Stimulated activated CD8-positive, alpha-beta memory T cell treated with anti-CD3 and anti-CD28 coated beads, Interleukin-7, amount 100 ng/mL, for 24 hours (primary cell): Measurements from ENCODE around the gene VWDE.
"Not testable (repeated sequence)": the region's sequence is repeated elsewhere in the genome, so short reads cannot be mapped to it uniquely, and the experiment has no call there.

Source experiments
- DNase-seq: peaks from one replicate; pipeline ENCODE4 v3.0.0-alpha.2; 2020; ENCODE audit warnings: low read depth

The VWDE gene

GRCh38 chr7:12401538-12402364, 1.9 kb downstream of the VWDE start:
- no peak for DNase-seq

- DNase-seq, result no peak
These were observed 5.5 kb downstream of the VWDE start for GRCh38 chr7:12398186-12398585.

GRCh38 chr7:12397671-12398070, 6.0 kb downstream of the VWDE start:
- DNase-seq, result no peak

GRCh38 chr7:12396670-12397069, 7.0 kb downstream of the VWDE start:
- not testable (repeated sequence) for DNase-seq

GRCh38 chr7:12391922-12392615, 11.6 kb downstream of the VWDE start:
- no peak for DNase-seq

GRCh38 chr7:12389089-12389700, 14.5 kb downstream of the VWDE start:
- no peak for DNase-seq

- no peak for DNase-seq
These were observed 17.3 kb downstream of the VWDE start for GRCh38 chr7:12386313-12386740.

- DNase-seq, result no peak
These were observed 18.3 kb downstream of the VWDE start for GRCh38 chr7:12385364-12385786.

- DNase-seq, result no peak
These were observed 20.3 kb downstream of the VWDE start for GRCh38 chr7:12383377-12383776.

- no peak for DNase-seq
These were observed 25.3 kb downstream of the VWDE start for GRCh38 chr7:12378389-12378788.

GRCh38 chr7:12377406-12377805, 26.3 kb downstream of the VWDE start:
- no peak for DNase-seq

- no peak for DNase-seq
These were observed 29.9 kb downstream of the VWDE start for GRCh38 chr7:12373580-12374263.

- no peak for DNase-seq
These were observed 33.4 kb downstream of the VWDE start for GRCh38 chr7:12370249-12370648.

GRCh38 chr7:12369756-12370155, 33.9 kb downstream of the VWDE start:
- no peak for DNase-seq

- DNase-seq, result no peak
These were observed 34.6 kb downstream of the VWDE start for GRCh38 chr7:12369072-12369471.

- DNase-seq, result no peak
These were observed 42.7 kb downstream of the VWDE start for GRCh38 chr7:12360948-12361347.

- no peak for DNase-seq
These were observed 45.0 kb downstream of the VWDE start for GRCh38 chr7:12358694-12359093.

GRCh38 chr7:12357508-12357907, 46.2 kb downstream of the VWDE start:
- DNase-seq, result no peak

- DNase-seq, result no peak
These were observed 51.8 kb downstream of the VWDE start for GRCh38 chr7:12351843-12352242.

GRCh38 chr7:12350971-12351370, 52.7 kb downstream of the VWDE start:
- DNase-seq, result no peak

- no peak for DNase-seq
These were observed 66.6 kb downstream of the VWDE start for GRCh38 chr7:12337095-12337494.
